Caco-2 (cell line): ENCODE data around the gene CENPU. TPM values are rescaled to one million over a fixed set of nuclear protein-coding genes. Genes with fewer than 3 reads are reported as not detected.

ENCODE experiments used
- BruUV-seq: library from RNA; stranded (reverse); fragments of 400-500 nt; replicated peaks from 2 replicates; lab custom pipeline; 2021; lab: Mats Ljungman, UMichigan
- CTCF ChIA-PET: fragments of 300-600 bp; sonication (Branson Sonifier 250); formaldehyde crosslinking; loops from one replicate; lab custom pipeline; 2022; ENCODE audit warnings: antibody characterized with exemption; lab: Charles Lee
- POLR2A ChIA-PET: fragments of 300-600 bp; sonication (Branson Sonifier 250); formaldehyde crosslinking; loops from one replicate; lab custom pipeline; 2022; ENCODE audit warnings: antibody characterized with exemption; lab: Charles Lee
- DNase-seq, 2 experiments: peaks; one replicate each; pipeline versions ENCODE4 v3.0.0 to v3.0.0-alpha.2; 2020 to 2022
- H3K27me3 ChIP-seq: replicated peaks from 2 replicates; pipeline ENCODE4 v1.6.0; 2011; ENCODE audit warnings: low read length; ENCODE audit not compliant: control insufficient read depth, insufficient read depth
- H3K36me3 ChIP-seq: 2 replicates; pipeline ENCODE4 v1.5.1; 2011; ENCODE audit warnings: low read length; ENCODE audit not compliant: control insufficient read depth, insufficient read depth
- H3K4me1 ChIP-seq: fragments of 250-450 bp; sonication (Bioruptor Pico); 2 replicates; pipeline ENCODE4 v1.5.1; 2020; ENCODE audit warnings: mild to moderate bottlenecking
- H3K4me3 ChIP-seq: 2 replicates; pipeline ENCODE4 v1.5.1; 2011; ENCODE audit warnings: low read depth, mild to moderate bottlenecking, control low read depth, low read length
- H3K9me3 ChIP-seq: fragments of 250-450 bp; sonication (Bioruptor Pico); 2 replicates; pipeline ENCODE4 v1.5.1; 2020; ENCODE audit warnings: mild to moderate bottlenecking, moderate library complexity
- H3K27ac Mint-ChIP-seq: one replicate; pipeline ENCODE4 v1.8.0; 2022; ENCODE audit warnings: mixed read lengths; ENCODE audit not compliant: unreplicated experiment
- H3K27me3 Mint-ChIP-seq: one replicate; pipeline ENCODE4 v1.8.0; 2022; ENCODE audit warnings: mixed read lengths; ENCODE audit not compliant: insufficient read depth, unreplicated experiment
- H3K36me3 Mint-ChIP-seq: one replicate; pipeline ENCODE4 v1.8.0; 2022; ENCODE audit warnings: mild to moderate bottlenecking, mixed read lengths; ENCODE audit not compliant: insufficient read depth, unreplicated experiment
- H3K4me1 Mint-ChIP-seq: one replicate; pipeline ENCODE4 v1.8.0; 2022; ENCODE audit warnings: low read depth, mixed read lengths; ENCODE audit not compliant: unreplicated experiment
- H3K4me3 Mint-ChIP-seq: one replicate; pipeline ENCODE4 v1.8.0; 2022; ENCODE audit warnings: mild to moderate bottlenecking, moderate library complexity, mixed read lengths; ENCODE audit not compliant: unreplicated experiment
- H3K9me3 Mint-ChIP-seq: one replicate; pipeline ENCODE4 v1.8.0; 2022; ENCODE audit warnings: mixed read lengths; ENCODE audit not compliant: unreplicated experiment
- intact Hi-C: fragments of 100-400 bp; cut with micrococcal nuclease; formaldehyde crosslinking; loops from one replicate; pipeline ENCODE4 v1.10.0; 2022; ENCODE audit not compliant: unreplicated experiment
- total RNA-seq: library from RNA; stranded (reverse); gene quantifications from 2 replicates; pipeline ENCODE4 v1.2.3, GENCODE V29; 2022
- TF ChIP-seq, protein P1 (sequence below), 2 experiments: fragments of 200-600 bp in 1 of 2; IDR thresholded peaks; 1 replicate in 1 of 2; 2 replicates in 1 of 2; pipeline versions ENCODE4 v1.5.1 to v1.8.0; 2011 to 2022; ENCODE audit warnings: antibody characterized with exemption in 1 of 2, control low read depth in 1 of 2, inconsistent platforms in 1 of 2, low read depth in 1 of 2, low read length in 1 of 2, mild to moderate bottlenecking in 1 of 2, moderate library complexity in 1 of 2; ENCODE audit not compliant: insufficient read depth in 1 of 2, severe bottlenecking in 1 of 2, unreplicated experiment in 1 of 2

Gene CENPU
- total RNA-seq, 1 experiment from 2014 or later, result 52.0 TPM

DNA sequence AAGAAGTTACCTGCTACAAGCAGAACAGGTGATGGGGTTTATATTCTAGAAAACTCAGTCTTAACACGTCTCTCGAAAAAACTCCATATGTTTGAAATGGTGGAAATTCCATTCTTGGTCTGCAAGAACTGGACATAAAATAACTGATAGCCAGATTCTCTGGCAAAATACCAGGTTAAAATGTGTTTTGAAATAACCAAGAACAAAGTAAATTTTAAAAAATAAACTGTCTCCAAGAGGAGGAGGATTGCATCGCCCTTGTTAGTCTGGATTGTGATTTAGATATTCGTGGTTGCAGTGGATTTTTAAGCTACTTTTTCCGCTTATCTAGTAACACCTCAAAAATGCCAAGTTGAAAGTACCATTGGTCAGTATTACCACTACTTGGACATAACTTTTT lies 40.8 kb downstream of the CENPU start:
- H3K36me3 Mint-ChIP-seq, result peaks cover 45% of the 10 kb centered on the region
- ChIA-PET CTCF (no interaction called here), POLR2A (no interaction called here)
- no peaks in the 10 kb centered on the region for H3K27me3 ChIP-seq
- no peaks in the 10 kb centered on the region for H3K36me3 ChIP-seq
- H3K9me3 ChIP-seq, result no peaks in the 10 kb centered on the region
- H3K4me3 ChIP-seq, result no peak overlapping the region
- no peaks in the 10 kb centered on the region for H3K27me3 Mint-ChIP-seq
- TF ChIP-seq, protein P1, sequence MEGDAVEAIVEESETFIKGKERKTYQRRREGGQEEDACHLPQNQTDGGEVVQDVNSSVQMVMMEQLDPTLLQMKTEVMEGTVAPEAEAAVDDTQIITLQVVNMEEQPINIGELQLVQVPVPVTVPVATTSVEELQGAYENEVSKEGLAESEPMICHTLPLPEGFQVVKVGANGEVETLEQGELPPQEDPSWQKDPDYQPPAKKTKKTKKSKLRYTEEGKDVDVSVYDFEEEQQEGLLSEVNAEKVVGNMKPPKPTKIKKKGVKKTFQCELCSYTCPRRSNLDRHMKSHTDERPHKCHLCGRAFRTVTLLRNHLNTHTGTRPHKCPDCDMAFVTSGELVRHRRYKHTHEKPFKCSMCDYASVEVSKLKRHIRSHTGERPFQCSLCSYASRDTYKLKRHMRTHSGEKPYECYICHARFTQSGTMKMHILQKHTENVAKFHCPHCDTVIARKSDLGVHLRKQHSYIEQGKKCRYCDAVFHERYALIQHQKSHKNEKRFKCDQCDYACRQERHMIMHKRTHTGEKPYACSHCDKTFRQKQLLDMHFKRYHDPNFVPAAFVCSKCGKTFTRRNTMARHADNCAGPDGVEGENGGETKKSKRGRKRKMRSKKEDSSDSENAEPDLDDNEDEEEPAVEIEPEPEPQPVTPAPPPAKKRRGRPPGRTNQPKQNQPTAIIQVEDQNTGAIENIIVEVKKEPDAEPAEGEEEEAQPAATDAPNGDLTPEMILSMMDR (IDR thresholded peaks at IDR 0.05; ENCODE audit: insufficient read depth in 1 of 2, low read depth in 1 of 2, low read length in 1 of 2, severe bottlenecking in 1 of 2, unreplicated experiment in 1 of 2), result no peak
- DNase-seq, result no peak
- H3K4me1 ChIP-seq, result no peaks in the 10 kb centered on the region
- intact Hi-C loops, result no loop called here
- H3K4me3 Mint-ChIP-seq, result no peak overlapping the region
- H3K9me3 Mint-ChIP-seq, result no peaks in the 10 kb centered on the region
- no TSS peak for BruUV-seq
- no peaks in the 10 kb centered on the region for H3K4me1 Mint-ChIP-seq
- no peak overlapping the region for H3K27ac Mint-ChIP-seq

DNA sequence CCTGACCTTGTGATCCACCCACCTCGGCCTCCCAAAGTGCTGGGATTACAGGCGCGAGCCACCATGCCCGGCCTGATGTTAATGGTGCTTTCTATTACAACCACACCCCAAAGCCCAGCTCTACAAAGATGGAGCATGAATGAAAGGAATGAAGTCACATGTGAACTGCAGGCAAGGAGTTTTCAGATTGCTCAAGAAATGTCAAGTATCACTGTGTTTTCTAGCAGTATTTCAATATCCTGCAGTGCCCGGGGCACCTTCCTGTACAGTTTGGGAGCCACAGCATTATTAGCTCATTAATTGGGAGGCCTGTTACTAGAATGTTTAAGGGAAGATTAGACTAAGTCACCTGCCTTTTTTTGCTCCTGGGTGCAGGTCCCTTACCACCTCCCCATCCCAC lies 44.2 kb downstream of the CENPU start:
- Histone ChIP-seq H3K4me1 (no peaks in the 10 kb centered on the region), H3K4me3 (no peak overlapping the region), H3K9me3 (no peaks in the 10 kb centered on the region), H3K27me3 (no peaks in the 10 kb centered on the region), H3K36me3 (no peaks in the 10 kb centered on the region)
- DNase-seq, result no peak
- no peaks in the 10 kb centered on the region for H3K27me3 Mint-ChIP-seq
- ChIA-PET POLR2A (no interaction called here), CTCF (interaction anchor here (0.6 kb wide), 1 partner anchor 40 kb away, joined by 4 read pairs; the partner anchor contains the start of genes CASP3 and PRIMPOL)
- no peak overlapping the region for H3K4me3 Mint-ChIP-seq
- peaks cover 32% of the 10 kb centered on the region for H3K36me3 Mint-ChIP-seq
- no peak overlapping the region for H3K27ac Mint-ChIP-seq
- H3K9me3 Mint-ChIP-seq, result no peaks in the 10 kb centered on the region
- intact Hi-C loops, result no loop called here
- no peaks in the 10 kb centered on the region for H3K4me1 Mint-ChIP-seq
- TF ChIP-seq, protein P1 (IDR thresholded peaks at IDR 0.05; ENCODE audit: insufficient read depth in 1 of 2, low read depth in 1 of 2, low read length in 1 of 2, severe bottlenecking in 1 of 2, unreplicated experiment in 1 of 2), result no peak
- BruUV-seq, result no TSS peak

DNA sequence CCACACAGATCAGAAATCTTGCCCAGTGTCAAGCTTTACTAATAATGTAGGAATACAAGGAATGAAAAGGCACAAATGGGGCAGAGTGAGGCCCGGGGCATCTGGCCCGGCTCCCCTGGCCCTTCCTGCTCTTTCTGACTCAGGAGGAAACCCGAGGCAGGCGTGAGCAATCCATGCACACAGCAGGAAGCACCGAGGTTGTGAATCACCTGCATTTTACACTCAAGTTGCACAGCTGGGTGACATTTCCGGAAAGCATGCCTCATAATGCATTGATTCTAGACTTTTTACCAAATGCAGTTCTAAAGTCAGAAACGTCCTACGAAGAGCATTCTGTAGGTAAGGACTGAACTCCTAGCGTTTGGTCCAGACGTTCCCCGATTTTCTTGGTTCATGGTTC lies 45.4 kb downstream of the CENPU start:
- Mint-ChIP-seq H3K27me3 (no peaks in the 10 kb centered on the region), H3K36me3 (peaks cover 26% of the 10 kb centered on the region), H3K4me1 (no peaks in the 10 kb centered on the region), H3K4me3 (no peak overlapping the region), H3K27ac (no peak overlapping the region), H3K9me3 (no peaks in the 10 kb centered on the region)
- no TSS peak for BruUV-seq
- Histone ChIP-seq H3K4me3 (no peak overlapping the region), H3K27me3 (no peaks in the 10 kb centered on the region), H3K9me3 (no peaks in the 10 kb centered on the region), H3K36me3 (no peaks in the 10 kb centered on the region), H3K4me1 (no peaks in the 10 kb centered on the region)
- TF ChIP-seq, protein P1 (IDR thresholded peaks at IDR 0.05; ENCODE audit: insufficient read depth in 1 of 2, low read depth in 1 of 2, low read length in 1 of 2, severe bottlenecking in 1 of 2, unreplicated experiment in 1 of 2), result no peak
- POLR2A ChIA-PET, result no interaction called here
- CTCF ChIA-PET, result no interaction called here
- DNase-seq, result no peak
- intact Hi-C loops, result no loop called here
